HepG2 (cell line): Measurements from ENCODE around the gene SLC11A1. TPM values are rescaled to one million over a fixed set of nuclear protein-coding genes. Genes with fewer than 3 reads are reported as not detected.

Source experiments
- CBX2 ChIP-seq, 2 experiments: fragments of 200-600 bp in 1 of 2; sonication (generic); formaldehyde crosslinking in 1 of 2; IDR thresholded peaks; 2 replicates each; pipeline versions ENCODE4 v1.7.0 to v1.8.1; 2018 to 2022; ENCODE audit warnings: low read depth in 2 of 2, low read length in 1 of 2, mild to moderate bottlenecking in 1 of 2, missing genetic modification reagents in 1 of 2
- ETV6 ChIP-seq: sonication (generic); formaldehyde crosslinking; conservative IDR thresholded peaks from 2 replicates; pipeline ENCODE4 v1.4.0; 2020; ENCODE audit warnings: missing genetic modification reagents
- HIVEP1 ChIP-seq: sonication (generic); formaldehyde crosslinking; IDR thresholded peaks from 2 replicates; pipeline ENCODE4 v1.4.0; 2020; ENCODE audit warnings: mild to moderate bottlenecking, missing genetic modification reagents
- PHF5A ChIP-seq: IDR thresholded peaks from one replicate; pipeline ENCODE4 v1.6.1; 2018; ENCODE audit warnings: low read depth, missing genetic modification reagents; ENCODE audit not compliant: unreplicated experiment
- REL ChIP-seq: sonication (generic); formaldehyde crosslinking; conservative IDR thresholded peaks from 2 replicates; pipeline ENCODE4 v1.8.0; 2022; ENCODE audit warnings: mild to moderate bottlenecking, missing genetic modification reagents, moderate library complexity
- ZNF3 ChIP-seq: IDR thresholded peaks from 2 replicates; pipeline ENCODE4 v1.7.0; 2017; ENCODE audit warnings: inconsistent platforms
- polyA plus RNA-seq, 8 experiments: library from polyadenylated mRNA; depleted of rRNA in 3 of 8; stranded (reverse) in 7 of 8; unstranded in 1 of 8; fragments of >200 nt; fragmentation: Illumina TruSeq in 4 of 8; extraction: Trizol in 4 of 8; gene quantifications; 2 replicates each; pipeline versions ENCODE4 v1.2.1 to v1.2.3, GENCODE V29; 2011 to 2016; ENCODE audit warnings: low read depth in 4 of 8, missing spikeins in 1 of 8, mixed read lengths in 1 of 8; ENCODE audit not compliant: insufficient read depth in 1 of 8
- total RNA-seq, 5 experiments: library from RNA; depleted of rRNA; stranded (reverse); fragments of >200 nt; fragmentation: Illumina TruSeq; extraction: Trizol; gene quantifications; 2 replicates each; pipeline ENCODE4 v1.2.3, GENCODE V29; 2016; ENCODE audit warnings: low read depth in 1 of 5
- TF ChIP-seq, protein P1 (sequence below): sonication (generic); formaldehyde crosslinking; IDR thresholded peaks from one replicate; pipeline ENCODE4 v1.5.1; 2020; ENCODE audit warnings: mild to moderate bottlenecking, missing genetic modification reagents; ENCODE audit errors: not compliant biosample characterization
- TF ChIP-seq, protein P2 (sequence below), 2 experiments: sonication (generic) in 1 of 2; formaldehyde crosslinking in 1 of 2; IDR thresholded peaks; 2 replicates each; pipeline versions ENCODE4 v1.6.1 to v1.9.0; 2014 to 2022; ENCODE audit warnings: antibody characterized with exemption in 1 of 2, borderline replicate concordance in 1 of 2, inconsistent platforms in 1 of 2, low read depth in 1 of 2, missing genetic modification reagents in 1 of 2

Gene SLC11A1
- total and polyA plus RNA-seq, 2 of the 13 experiments (the other 11 are each of a cell fraction or from before 2014, with no cell fraction given): 0.33 to 2.3 TPM

GRCh38 chr2:218444692-218445357 lies 62.8 kb downstream of the SLC11A1 start (continued):
- TF ChIP-seq, protein P1, sequence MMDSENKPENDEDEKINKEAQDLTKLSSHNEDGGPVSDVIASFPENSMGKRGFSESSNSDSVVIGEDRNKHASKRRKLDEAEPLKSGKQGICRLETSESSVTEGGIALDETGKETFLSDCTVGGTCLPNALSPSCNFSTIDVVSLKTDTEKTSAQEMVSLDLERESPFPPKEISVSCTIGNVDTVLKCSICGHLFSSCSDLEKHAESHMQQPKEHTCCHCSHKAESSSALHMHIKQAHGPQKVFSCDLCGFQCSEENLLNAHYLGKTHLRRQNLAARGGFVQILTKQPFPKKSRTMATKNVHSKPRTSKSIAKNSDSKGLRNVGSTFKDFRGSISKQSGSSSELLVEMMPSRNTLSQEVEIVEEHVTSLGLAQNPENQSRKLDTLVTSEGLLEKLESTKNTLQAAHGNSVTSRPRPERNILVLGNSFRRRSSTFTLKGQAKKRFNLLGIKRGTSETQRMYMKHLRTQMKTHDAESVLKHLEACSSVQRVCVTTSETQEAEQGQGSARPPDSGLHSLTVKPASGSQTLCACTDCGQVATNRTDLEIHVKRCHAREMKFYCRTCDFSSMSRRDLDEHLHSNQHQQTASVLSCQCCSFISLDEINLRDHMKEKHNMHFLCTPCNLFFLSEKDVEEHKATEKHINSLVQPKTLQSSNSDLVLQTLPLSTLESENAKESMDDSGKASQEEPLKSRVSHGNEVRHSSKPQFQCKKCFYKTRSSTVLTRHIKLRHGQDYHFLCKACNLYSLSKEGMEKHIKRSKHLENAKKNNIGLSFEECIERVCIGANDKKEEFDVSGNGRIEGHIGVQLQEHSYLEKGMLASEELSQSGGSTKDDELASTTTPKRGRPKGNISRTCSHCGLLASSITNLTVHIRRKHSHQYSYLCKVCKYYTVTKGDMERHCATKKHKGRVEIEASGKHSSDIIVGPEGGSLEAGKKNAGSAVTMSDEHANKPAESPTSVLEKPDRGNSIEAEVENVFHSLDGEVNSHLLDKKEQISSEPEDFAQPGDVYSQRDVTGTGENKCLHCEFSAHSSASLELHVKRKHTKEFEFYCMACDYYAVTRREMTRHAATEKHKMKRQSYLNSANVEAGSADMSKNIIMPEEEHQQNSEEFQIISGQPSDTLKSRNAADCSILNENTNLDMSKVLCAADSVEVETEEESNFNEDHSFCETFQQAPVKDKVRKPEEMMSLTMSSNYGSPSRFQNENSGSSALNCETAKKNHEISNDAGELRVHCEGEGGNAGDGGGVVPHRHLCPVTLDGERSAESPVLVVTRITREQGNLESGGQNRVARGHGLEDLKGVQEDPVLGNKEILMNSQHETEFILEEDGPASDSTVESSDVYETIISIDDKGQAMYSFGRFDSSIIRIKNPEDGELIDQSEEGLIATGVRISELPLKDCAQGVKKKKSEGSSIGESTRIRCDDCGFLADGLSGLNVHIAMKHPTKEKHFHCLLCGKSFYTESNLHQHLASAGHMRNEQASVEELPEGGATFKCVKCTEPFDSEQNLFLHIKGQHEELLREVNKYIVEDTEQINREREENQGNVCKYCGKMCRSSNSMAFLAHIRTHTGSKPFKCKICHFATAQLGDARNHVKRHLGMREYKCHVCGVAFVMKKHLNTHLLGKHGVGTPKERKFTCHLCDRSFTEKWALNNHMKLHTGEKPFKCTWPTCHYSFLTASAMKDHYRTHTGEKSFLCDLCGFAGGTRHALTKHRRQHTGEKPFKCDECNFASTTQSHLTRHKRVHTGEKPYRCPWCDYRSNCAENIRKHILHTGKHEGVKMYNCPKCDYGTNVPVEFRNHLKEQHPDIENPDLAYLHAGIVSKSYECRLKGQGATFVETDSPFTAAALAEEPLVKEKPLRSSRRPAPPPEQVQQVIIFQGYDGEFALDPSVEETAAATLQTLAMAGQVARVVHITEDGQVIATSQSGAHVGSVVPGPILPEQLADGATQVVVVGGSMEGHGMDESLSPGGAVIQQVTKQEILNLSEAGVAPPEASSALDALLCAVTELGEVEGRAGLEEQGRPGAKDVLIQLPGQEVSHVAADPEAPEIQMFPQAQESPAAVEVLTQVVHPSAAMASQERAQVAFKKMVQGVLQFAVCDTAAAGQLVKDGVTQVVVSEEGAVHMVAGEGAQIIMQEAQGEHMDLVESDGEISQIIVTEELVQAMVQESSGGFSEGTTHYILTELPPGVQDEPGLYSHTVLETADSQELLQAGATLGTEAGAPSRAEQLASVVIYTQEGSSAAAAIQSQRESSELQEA (CRISPR knock-in tag): no peak
- TF ChIP-seq, protein P2, sequence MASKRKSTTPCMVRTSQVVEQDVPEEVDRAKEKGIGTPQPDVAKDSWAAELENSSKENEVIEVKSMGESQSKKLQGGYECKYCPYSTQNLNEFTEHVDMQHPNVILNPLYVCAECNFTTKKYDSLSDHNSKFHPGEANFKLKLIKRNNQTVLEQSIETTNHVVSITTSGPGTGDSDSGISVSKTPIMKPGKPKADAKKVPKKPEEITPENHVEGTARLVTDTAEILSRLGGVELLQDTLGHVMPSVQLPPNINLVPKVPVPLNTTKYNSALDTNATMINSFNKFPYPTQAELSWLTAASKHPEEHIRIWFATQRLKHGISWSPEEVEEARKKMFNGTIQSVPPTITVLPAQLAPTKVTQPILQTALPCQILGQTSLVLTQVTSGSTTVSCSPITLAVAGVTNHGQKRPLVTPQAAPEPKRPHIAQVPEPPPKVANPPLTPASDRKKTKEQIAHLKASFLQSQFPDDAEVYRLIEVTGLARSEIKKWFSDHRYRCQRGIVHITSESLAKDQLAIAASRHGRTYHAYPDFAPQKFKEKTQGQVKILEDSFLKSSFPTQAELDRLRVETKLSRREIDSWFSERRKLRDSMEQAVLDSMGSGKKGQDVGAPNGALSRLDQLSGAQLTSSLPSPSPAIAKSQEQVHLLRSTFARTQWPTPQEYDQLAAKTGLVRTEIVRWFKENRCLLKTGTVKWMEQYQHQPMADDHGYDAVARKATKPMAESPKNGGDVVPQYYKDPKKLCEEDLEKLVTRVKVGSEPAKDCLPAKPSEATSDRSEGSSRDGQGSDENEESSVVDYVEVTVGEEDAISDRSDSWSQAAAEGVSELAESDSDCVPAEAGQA (IDR thresholded peaks at IDR 0.05; ENCODE audit: low read depth): no peak; the same call in 1 of the 2 replicates
- TF ChIP-seq, protein P2 (CRISPR knock-in tag; IDR thresholded peaks at IDR 0.05; ENCODE audit: borderline replicate concordance): no peak
- TF ChIP-seq ZNF3 (no peak; the same call in 1 of the 2 replicates), PHF5A (CRISPR knock-in tag) (peak; percentile 97), CBX2 (IDR thresholded peaks at IDR 0.05; ENCODE audit: low read depth, low read length) (no peak), CBX2 (CRISPR knock-in tag; IDR thresholded peaks at IDR 0.05; ENCODE audit: low read depth) (no peak), HIVEP1 (CRISPR knock-in tag) (peak; percentile 90), REL (CRISPR knock-in tag) (no peak), ETV6 (CRISPR knock-in tag) (0 out of 2 replicates have a peak, but pooled peaks have one; percentile 63)
